HG03442 (cell line): Measurements from ENCODE around the gene TECTA.

ENCODE experiments used
- ATAC-seq: cut with Tn5 transposase; IDR thresholded peaks from one replicate; pipeline ENCODE4 v1.9.1; 2021; ENCODE audit warnings: mild to moderate bottlenecking, moderate library complexity; ENCODE audit not compliant: unreplicated experiment

The TECTA gene

GRCh38 chr11:121123496-121124069 is 22.5 kb downstream of the TECTA start:
- ATAC-seq, result no peak

- no peak for ATAC-seq
These were observed 26.8 kb downstream of the TECTA start for GRCh38 chr11:121127809-121128208.

- ATAC-seq, result no peak
These were observed 28.6 kb downstream of the TECTA start for GRCh38 chr11:121129362-121130340.

GRCh38 chr11:121131656-121132055 is 30.6 kb downstream of the TECTA start:
- no peak for ATAC-seq

GRCh38 chr11:121132211-121132976 is 31.4 kb downstream of the TECTA start:
- no peak for ATAC-seq

- ATAC-seq, result no peak
These were observed 33.8 kb downstream of the TECTA start for GRCh38 chr11:121134741-121135312.

- no peak for ATAC-seq
These were observed 36.0 kb downstream of the TECTA start for GRCh38 chr11:121137005-121137404.

GRCh38 chr11:121138259-121138658 is 37.2 kb downstream of the TECTA start:
- ATAC-seq, result no peak

- no peak for ATAC-seq
These were observed 39.3 kb downstream of the TECTA start for GRCh38 chr11:121140369-121140768.

GRCh38 chr11:121141066-121141465 is 40.0 kb downstream of the TECTA start:
- ATAC-seq, result no peak

- ATAC-seq, result no peak
These were observed 42.9 kb downstream of the TECTA start for GRCh38 chr11:121143921-121144320.

GRCh38 chr11:121144723-121145122 is 43.7 kb downstream of the TECTA start:
- ATAC-seq, result no peak

- no peak for ATAC-seq
These were observed 44.8 kb downstream of the TECTA start for GRCh38 chr11:121145826-121146225.

- ATAC-seq, result no peak
These were observed 48.1 kb downstream of the TECTA start for GRCh38 chr11:121149116-121149515.

- ATAC-seq, result no peak
These were observed 50.2 kb downstream of the TECTA start for GRCh38 chr11:121151207-121151688.

- no peak for ATAC-seq
These were observed 51.7 kb downstream of the TECTA start for GRCh38 chr11:121152764-121153163.

GRCh38 chr11:121153472-121153871 is 52.4 kb downstream of the TECTA start:
- no peak for ATAC-seq

GRCh38 chr11:121154486-121155314 is 53.7 kb downstream of the TECTA start:
- ATAC-seq, result no peak

- ATAC-seq, result no peak
These were observed 56.7 kb downstream of the TECTA start for GRCh38 chr11:121157756-121158155.

- ATAC-seq, result no peak
These were observed 58.7 kb downstream of the TECTA start for GRCh38 chr11:121159741-121160140.
